Duodenal mucosa (tissue), 2 donors: Measurements from ENCODE around the gene TPP2.

ENCODE experiments used
- H3K27ac ChIP-seq: one replicate; pipeline ENCODE4 v1.7.0; 2013; ENCODE audit warnings: low read depth, low read length
- H3K27me3 ChIP-seq, 2 donors: one replicate each; pipeline ENCODE4 v1.7.0; 2013; ENCODE audit warnings: low read length in 2 of 2, control low read depth in 1 of 2; ENCODE audit not compliant: insufficient read depth in 2 of 2, control insufficient read depth in 1 of 2
- H3K36me3 ChIP-seq, 2 donors: one replicate each; pipeline ENCODE4 v1.7.0; 2013; ENCODE audit warnings: low read length in 2 of 2, control low read depth in 1 of 2; ENCODE audit not compliant: insufficient read depth in 2 of 2, control insufficient read depth in 1 of 2
- H3K4me1 ChIP-seq, 2 donors: one replicate each; pipeline ENCODE4 v1.7.0; 2013; ENCODE audit warnings: low read length in 2 of 2, control low read depth in 1 of 2; ENCODE audit not compliant: insufficient read depth in 2 of 2, control insufficient read depth in 1 of 2
- H3K4me3 ChIP-seq, 2 donors: one replicate each; pipeline ENCODE4 v1.7.0; 2013; ENCODE audit warnings: low read length in 2 of 2, low read depth in 1 of 2
- H3K9ac ChIP-seq, 2 donors: one replicate each; pipeline ENCODE4 v1.7.0; 2013; ENCODE audit warnings: low read length in 2 of 2, low read depth in 1 of 2
- H3K9me3 ChIP-seq, 2 donors: one replicate each; pipeline ENCODE4 v1.7.0; 2013; ENCODE audit warnings: low read length in 2 of 2, control low read depth in 1 of 2; ENCODE audit not compliant: control insufficient read depth in 1 of 2

The TPP2 gene

GRCh38 chr13:102648046-102648445 is 51.3 kb downstream of the TPP2 start:
- H3K9me3 ChIP-seq = no peaks in the 10 kb centered on the region
- no peaks in the 10 kb centered on the region for H3K4me1 ChIP-seq
- no peak overlapping the region for H3K27ac ChIP-seq
- H3K9ac ChIP-seq = no peak overlapping the region
- peaks cover 30 to 68% of the 10 kb centered on the region in 2 donors for H3K36me3 ChIP-seq
- H3K27me3 ChIP-seq = no peaks in the 10 kb centered on the region
- no peak overlapping the region for H3K4me3 ChIP-seq

- Histone ChIP-seq H3K27ac (no peak overlapping the region), H3K36me3 (peaks cover 29 to 56% of the 10 kb centered on the region in 2 donors), H3K4me3 (no peak overlapping the region), H3K4me1 (no peaks in the 10 kb centered on the region), H3K9ac (no peak overlapping the region), H3K27me3 (no peaks in the 10 kb centered on the region), H3K9me3 (no peaks in the 10 kb centered on the region)
These were observed 53.7 kb downstream of the TPP2 start for GRCh38 chr13:102650444-102650843.

- no peaks in the 10 kb centered on the region for H3K9me3 ChIP-seq
- no peaks in the 10 kb centered on the region for H3K27me3 ChIP-seq
- H3K27ac ChIP-seq = no peak overlapping the region
- no peak overlapping the region for H3K4me3 ChIP-seq
- H3K9ac ChIP-seq = no peak overlapping the region
- peaks cover 25 to 52% of the 10 kb centered on the region in 2 donors for H3K36me3 ChIP-seq
- no peaks in the 10 kb centered on the region for H3K4me1 ChIP-seq
These were observed 54.6 kb downstream of the TPP2 start for GRCh38 chr13:102651392-102651791.

GRCh38 chr13:102651892-102652291 is 55.1 kb downstream of the TPP2 start:
- H3K9ac ChIP-seq = no peak overlapping the region
- H3K36me3 ChIP-seq = peaks cover 22 to 52% of the 10 kb centered on the region in 2 donors
- no peak overlapping the region for H3K27ac ChIP-seq
- no peak overlapping the region for H3K4me3 ChIP-seq
- no peaks in the 10 kb centered on the region for H3K9me3 ChIP-seq
- no peaks in the 10 kb centered on the region for H3K27me3 ChIP-seq
- no peaks in the 10 kb centered on the region for H3K4me1 ChIP-seq

- Histone ChIP-seq H3K27me3 (no peaks in the 10 kb centered on the region), H3K27ac (no peak overlapping the region), H3K9ac (no peak overlapping the region), H3K36me3 (peaks cover 20 to 43% of the 10 kb centered on the region in 2 donors), H3K9me3 (no peaks in the 10 kb centered on the region), H3K4me3 (no peak overlapping the region), H3K4me1 (no peaks in the 10 kb centered on the region)
These were observed 58.0 kb downstream of the TPP2 start for GRCh38 chr13:102654756-102655155.

- no peak overlapping the region for H3K4me3 ChIP-seq
- H3K27me3 ChIP-seq = no peaks in the 10 kb centered on the region
- H3K27ac ChIP-seq = no peak overlapping the region
- peaks cover 13 to 43% of the 10 kb centered on the region in 2 donors for H3K36me3 ChIP-seq
- H3K9me3 ChIP-seq = no peaks in the 10 kb centered on the region
- no peak overlapping the region for H3K9ac ChIP-seq
- no peaks in the 10 kb centered on the region for H3K4me1 ChIP-seq
These were observed 60.8 kb downstream of the TPP2 start for GRCh38 chr13:102657630-102658029.

GRCh38 chr13:102658660-102659059 is 61.9 kb downstream of the TPP2 start:
- Histone ChIP-seq H3K9me3 (no peaks in the 10 kb centered on the region), H3K27me3 (no peaks in the 10 kb centered on the region), H3K4me3 (no peak overlapping the region), H3K4me1 (no peaks in the 10 kb centered on the region), H3K9ac (no peak overlapping the region), H3K36me3 (peaks cover 13 to 43% of the 10 kb centered on the region in 2 donors), H3K27ac (no peak overlapping the region)

GRCh38 chr13:102659168-102659713 is 62.5 kb downstream of the TPP2 start:
- Histone ChIP-seq H3K9ac (no peak overlapping the region), H3K27ac (no peak overlapping the region), H3K9me3 (no peaks in the 10 kb centered on the region), H3K27me3 (no peaks in the 10 kb centered on the region), H3K4me1 (no peaks in the 10 kb centered on the region), H3K36me3 (peaks cover 18 to 49% of the 10 kb centered on the region in 2 donors), H3K4me3 (no peak overlapping the region)

- H3K9ac ChIP-seq = no peak overlapping the region
- H3K4me3 ChIP-seq = no peak overlapping the region
- H3K27me3 ChIP-seq = no peaks in the 10 kb centered on the region
- H3K9me3 ChIP-seq = no peaks in the 10 kb centered on the region
- no peak overlapping the region for H3K27ac ChIP-seq
- H3K4me1 ChIP-seq = no peaks in the 10 kb centered on the region
- peaks cover 25 to 56% of the 10 kb centered on the region in 2 donors for H3K36me3 ChIP-seq
These were observed 70.2 kb downstream of the TPP2 start for GRCh38 chr13:102667023-102667422.

- no peak overlapping the region for H3K9ac ChIP-seq
- peaks cover 25 to 61% of the 10 kb centered on the region in 2 donors for H3K36me3 ChIP-seq
- H3K4me1 ChIP-seq = no peaks in the 10 kb centered on the region
These were observed 71.1 kb downstream of the TPP2 start for GRCh38 chr13:102667911-102668310.

GRCh38 chr13:102670130-102670529 is 73.3 kb downstream of the TPP2 start:
- Histone ChIP-seq H3K9me3 (no peaks in the 10 kb centered on the region), H3K9ac (no peak overlapping the region), H3K27ac (no peak overlapping the region), H3K4me3 (no peak overlapping the region), H3K27me3 (no peaks in the 10 kb centered on the region), H3K4me1 (no peaks in the 10 kb centered on the region), H3K36me3 (peaks cover 20 to 63% of the 10 kb centered on the region in 2 donors)

More at GRCh38 chr13:102667911-102668310, 71.1 kb downstream of the TPP2 start:
- Histone ChIP-seq H3K9me3 (no peaks in the 10 kb centered on the region), H3K27ac (no peak overlapping the region), H3K27me3 (no peaks in the 10 kb centered on the region), H3K4me3 (no peak overlapping the region)
